ENCODE data around the gene CATSPERZ. TPM values are rescaled to one million over a fixed set of nuclear protein-coding genes. Genes with fewer than 3 reads are reported as not detected.

Gene CATSPERZ
- total and polyA plus RNA-seq, 2 of the 13 experiments (the other 11 are each of a cell fraction or from before 2014, with no cell fraction given): 0.22 to 0.48 TPM

DNA sequence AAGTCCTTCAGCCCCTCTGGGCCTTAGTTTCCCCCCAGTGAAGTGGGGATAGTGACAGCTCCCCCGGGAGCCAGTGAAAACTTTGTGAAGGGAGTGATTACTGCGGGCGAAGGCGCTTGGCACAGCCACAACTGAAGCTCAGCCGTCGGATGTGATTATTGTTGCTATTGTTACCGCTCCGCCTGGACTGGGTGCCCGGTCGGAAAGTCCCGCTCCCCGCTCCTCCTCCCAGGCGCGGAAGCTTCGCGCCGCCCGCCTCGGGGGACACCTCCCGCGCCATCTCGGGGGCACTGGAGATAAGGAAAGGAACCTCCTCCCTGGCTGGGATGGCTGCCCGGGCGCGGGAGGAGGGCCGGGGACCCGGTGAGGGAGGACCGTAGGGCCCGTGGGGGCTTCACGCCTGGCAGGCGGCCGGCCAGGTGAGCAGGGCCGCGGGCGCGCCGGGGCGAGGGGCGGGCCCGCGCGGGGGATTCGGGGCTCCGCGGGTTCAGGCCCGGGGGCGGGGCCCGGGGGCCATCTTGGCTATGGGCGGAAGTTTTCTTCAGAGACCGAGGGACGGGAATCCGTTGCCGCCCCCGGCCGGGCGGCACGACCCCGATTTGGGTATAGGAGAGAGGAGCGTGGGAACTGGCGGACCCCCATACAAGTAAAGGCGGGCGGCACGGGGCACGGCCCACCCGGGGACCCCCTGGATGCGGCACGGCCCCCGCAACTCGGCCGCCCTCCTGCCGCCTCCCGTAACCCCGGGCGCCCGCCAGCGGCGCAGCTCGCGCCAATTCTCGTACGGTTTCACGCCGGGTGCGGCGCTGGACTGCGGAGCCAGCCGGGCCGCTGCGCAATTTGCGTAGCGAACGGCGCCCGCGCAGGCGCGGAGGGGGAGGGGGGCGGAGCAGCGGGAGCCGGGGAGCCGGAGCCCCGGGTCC is 14.9 kb upstream of the CATSPERZ start, which contains the start of gene GPR137 (continued):
- TF ChIP-seq, protein P1, sequence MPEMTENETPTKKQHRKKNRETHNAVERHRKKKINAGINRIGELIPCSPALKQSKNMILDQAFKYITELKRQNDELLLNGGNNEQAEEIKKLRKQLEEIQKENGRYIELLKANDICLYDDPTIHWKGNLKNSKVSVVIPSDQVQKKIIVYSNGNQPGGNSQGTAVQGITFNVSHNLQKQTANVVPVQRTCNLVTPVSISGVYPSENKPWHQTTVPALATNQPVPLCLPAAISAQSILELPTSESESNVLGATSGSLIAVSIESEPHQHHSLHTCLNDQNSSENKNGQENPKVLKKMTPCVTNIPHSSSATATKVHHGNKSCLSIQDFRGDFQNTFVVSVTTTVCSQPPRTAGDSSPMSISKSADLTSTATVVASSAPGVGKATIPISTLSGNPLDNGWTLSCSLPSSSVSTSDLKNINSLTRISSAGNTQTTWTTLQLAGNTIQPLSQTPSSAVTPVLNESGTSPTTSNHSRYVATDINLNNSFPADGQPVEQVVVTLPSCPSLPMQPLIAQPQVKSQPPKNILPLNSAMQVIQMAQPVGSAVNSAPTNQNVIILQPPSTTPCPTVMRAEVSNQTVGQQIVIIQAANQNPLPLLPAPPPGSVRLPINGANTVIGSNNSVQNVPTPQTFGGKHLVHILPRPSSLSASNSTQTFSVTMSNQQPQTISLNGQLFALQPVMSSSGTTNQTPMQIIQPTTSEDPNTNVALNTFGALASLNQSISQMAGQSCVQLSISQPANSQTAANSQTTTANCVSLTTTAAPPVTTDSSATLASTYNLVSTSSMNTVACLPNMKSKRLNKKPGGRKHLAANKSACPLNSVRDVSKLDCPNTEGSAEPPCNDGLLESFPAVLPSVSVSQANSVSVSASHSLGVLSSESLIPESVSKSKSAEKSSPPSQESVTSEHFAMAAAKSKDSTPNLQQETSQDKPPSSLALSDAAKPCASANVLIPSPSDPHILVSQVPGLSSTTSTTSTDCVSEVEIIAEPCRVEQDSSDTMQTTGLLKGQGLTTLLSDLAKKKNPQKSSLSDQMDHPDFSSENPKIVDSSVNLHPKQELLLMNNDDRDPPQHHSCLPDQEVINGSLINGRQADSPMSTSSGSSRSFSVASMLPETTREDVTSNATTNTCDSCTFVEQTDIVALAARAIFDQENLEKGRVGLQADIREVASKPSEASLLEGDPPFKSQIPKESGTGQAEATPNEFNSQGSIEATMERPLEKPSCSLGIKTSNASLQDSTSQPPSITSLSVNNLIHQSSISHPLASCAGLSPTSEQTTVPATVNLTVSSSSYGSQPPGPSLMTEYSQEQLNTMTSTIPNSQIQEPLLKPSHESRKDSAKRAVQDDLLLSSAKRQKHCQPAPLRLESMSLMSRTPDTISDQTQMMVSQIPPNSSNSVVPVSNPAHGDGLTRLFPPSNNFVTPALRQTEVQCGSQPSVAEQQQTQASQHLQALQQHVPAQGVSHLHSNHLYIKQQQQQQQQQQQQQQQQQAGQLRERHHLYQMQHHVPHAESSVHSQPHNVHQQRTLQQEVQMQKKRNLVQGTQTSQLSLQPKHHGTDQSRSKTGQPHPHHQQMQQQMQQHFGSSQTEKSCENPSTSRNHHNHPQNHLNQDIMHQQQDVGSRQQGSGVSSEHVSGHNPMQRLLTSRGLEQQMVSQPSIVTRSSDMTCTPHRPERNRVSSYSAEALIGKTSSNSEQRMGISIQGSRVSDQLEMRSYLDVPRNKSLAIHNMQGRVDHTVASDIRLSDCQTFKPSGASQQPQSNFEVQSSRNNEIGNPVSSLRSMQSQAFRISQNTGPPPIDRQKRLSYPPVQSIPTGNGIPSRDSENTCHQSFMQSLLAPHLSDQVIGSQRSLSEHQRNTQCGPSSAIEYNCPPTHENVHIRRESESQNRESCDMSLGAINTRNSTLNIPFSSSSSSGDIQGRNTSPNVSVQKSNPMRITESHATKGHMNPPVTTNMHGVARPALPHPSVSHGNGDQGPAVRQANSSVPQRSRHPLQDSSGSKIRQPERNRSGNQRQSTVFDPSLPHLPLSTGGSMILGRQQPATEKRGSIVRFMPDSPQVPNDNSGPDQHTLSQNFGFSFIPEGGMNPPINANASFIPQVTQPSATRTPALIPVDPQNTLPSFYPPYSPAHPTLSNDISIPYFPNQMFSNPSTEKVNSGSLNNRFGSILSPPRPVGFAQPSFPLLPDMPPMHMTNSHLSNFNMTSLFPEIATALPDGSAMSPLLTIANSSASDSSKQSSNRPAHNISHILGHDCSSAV (CRISPR knock-in tag; IDR thresholded peaks at IDR 0.05; ENCODE audit: borderline replicate concordance): no peak
- no peak for TF ChIP-seq JUNB (CRISPR knock-in tag; IDR thresholded peaks at IDR 0.05; ENCODE audit: borderline replicate concordance)
- no peak for TF ChIP-seq CENPBD1 (CRISPR knock-in tag; IDR thresholded peaks at IDR 0.05; ENCODE audit: borderline replicate concordance, low read depth)
- TF ChIP-seq, protein P2, sequence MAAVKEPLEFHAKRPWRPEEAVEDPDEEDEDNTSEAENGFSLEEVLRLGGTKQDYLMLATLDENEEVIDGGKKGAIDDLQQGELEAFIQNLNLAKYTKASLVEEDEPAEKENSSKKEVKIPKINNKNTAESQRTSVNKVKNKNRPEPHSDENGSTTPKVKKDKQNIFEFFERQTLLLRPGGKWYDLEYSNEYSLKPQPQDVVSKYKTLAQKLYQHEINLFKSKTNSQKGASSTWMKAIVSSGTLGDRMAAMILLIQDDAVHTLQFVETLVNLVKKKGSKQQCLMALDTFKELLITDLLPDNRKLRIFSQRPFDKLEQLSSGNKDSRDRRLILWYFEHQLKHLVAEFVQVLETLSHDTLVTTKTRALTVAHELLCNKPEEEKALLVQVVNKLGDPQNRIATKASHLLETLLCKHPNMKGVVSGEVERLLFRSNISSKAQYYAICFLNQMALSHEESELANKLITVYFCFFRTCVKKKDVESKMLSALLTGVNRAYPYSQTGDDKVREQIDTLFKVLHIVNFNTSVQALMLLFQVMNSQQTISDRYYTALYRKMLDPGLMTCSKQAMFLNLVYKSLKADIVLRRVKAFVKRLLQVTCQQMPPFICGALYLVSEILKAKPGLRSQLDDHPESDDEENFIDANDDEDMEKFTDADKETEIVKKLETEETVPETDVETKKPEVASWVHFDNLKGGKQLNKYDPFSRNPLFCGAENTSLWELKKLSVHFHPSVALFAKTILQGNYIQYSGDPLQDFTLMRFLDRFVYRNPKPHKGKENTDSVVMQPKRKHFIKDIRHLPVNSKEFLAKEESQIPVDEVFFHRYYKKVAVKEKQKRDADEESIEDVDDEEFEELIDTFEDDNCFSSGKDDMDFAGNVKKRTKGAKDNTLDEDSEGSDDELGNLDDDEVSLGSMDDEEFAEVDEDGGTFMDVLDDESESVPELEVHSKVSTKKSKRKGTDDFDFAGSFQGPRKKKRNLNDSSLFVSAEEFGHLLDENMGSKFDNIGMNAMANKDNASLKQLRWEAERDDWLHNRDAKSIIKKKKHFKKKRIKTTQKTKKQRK (IDR thresholded peaks at IDR 0.05; ENCODE audit: low read length): no peak
- TF ChIP-seq ERF (CRISPR knock-in tag; IDR thresholded peaks at IDR 0.05): no peak
- TF ChIP-seq TAF1 (CRISPR knock-in tag; IDR thresholded peaks at IDR 0.05): no peak; the same call in 1 of the 2 replicates
- TF ChIP-seq, protein P3, sequence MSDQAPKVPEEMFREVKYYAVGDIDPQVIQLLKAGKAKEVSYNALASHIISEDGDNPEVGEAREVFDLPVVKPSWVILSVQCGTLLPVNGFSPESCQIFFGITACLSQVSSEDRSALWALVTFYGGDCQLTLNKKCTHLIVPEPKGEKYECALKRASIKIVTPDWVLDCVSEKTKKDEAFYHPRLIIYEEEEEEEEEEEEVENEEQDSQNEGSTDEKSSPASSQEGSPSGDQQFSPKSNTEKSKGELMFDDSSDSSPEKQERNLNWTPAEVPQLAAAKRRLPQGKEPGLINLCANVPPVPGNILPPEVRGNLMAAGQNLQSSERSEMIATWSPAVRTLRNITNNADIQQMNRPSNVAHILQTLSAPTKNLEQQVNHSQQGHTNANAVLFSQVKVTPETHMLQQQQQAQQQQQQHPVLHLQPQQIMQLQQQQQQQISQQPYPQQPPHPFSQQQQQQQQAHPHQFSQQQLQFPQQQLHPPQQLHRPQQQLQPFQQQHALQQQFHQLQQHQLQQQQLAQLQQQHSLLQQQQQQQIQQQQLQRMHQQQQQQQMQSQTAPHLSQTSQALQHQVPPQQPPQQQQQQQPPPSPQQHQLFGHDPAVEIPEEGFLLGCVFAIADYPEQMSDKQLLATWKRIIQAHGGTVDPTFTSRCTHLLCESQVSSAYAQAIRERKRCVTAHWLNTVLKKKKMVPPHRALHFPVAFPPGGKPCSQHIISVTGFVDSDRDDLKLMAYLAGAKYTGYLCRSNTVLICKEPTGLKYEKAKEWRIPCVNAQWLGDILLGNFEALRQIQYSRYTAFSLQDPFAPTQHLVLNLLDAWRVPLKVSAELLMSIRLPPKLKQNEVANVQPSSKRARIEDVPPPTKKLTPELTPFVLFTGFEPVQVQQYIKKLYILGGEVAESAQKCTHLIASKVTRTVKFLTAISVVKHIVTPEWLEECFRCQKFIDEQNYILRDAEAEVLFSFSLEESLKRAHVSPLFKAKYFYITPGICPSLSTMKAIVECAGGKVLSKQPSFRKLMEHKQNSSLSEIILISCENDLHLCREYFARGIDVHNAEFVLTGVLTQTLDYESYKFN (CRISPR knock-in tag; conservative IDR thresholded peaks at IDR 0.05): no peak
- no peak for TF ChIP-seq ZNF660 (CRISPR knock-in tag; IDR thresholded peaks at IDR 0.05; ENCODE audit: borderline replicate concordance, low read depth)
- TF ChIP-seq ZFP36L1 (CRISPR knock-in tag; IDR thresholded peaks at IDR 0.05): no peak

Data from HepG2 (cell line).